H9 (cell line): ENCODE results near the gene MAPK11. TPM values are rescaled to one million over a fixed set of nuclear protein-coding genes. Genes with fewer than 3 reads are reported as not detected.
A peak's percentile ranks its signal among the peaks of the same experiment; 100 is the strongest.

ENCODE experiments used
- DNase-seq: peaks from one replicate; pipeline ENCODE4 v3.0.0-alpha.2; 2017
- H2AFZ ChIP-seq: one replicate; pipeline ENCODE4 v1.6.1; 2013; ENCODE audit warnings: mild to moderate bottlenecking, low read length, control low read depth, moderate library complexity
- H2AK5ac ChIP-seq: 2 replicates; pipeline ENCODE4 v1.6.1; 2013; ENCODE audit warnings: low read length, control low read depth, mixed read lengths; ENCODE audit not compliant: insufficient read length
- H2BK120ac ChIP-seq: one replicate; pipeline ENCODE4 v1.6.1; 2013; ENCODE audit warnings: low read depth, mild to moderate bottlenecking, low read length, control low read depth, inconsistent platforms; ENCODE audit not compliant: poor library complexity, severe bottlenecking
- H2BK12ac ChIP-seq: 2 replicates; pipeline ENCODE4 v1.6.1; 2013; ENCODE audit warnings: low read length, control low read depth, mixed read lengths, low read depth; ENCODE audit not compliant: insufficient read length
- H2BK15ac ChIP-seq: 2 replicates; pipeline ENCODE4 v1.6.1; 2013; ENCODE audit warnings: low read depth, low read length, control low read depth
- H2BK20ac ChIP-seq: one replicate; pipeline ENCODE4 v1.6.1; 2013; ENCODE audit warnings: low read depth, mild to moderate bottlenecking, low read length, control low read depth, inconsistent platforms; ENCODE audit not compliant: poor library complexity, severe bottlenecking
- H2BK5ac ChIP-seq: 2 replicates; pipeline ENCODE4 v1.6.1; 2013; ENCODE audit warnings: low read length, control low read depth, mixed read lengths; ENCODE audit not compliant: insufficient read length
- H3K14ac ChIP-seq: 2 replicates; pipeline ENCODE4 v1.6.1; 2013; ENCODE audit warnings: low read length, control low read depth; ENCODE audit not compliant: insufficient read depth
- H3K18ac ChIP-seq: 2 replicates; pipeline ENCODE4 v1.6.1; 2013; ENCODE audit warnings: low read depth, mild to moderate bottlenecking, mixed read lengths, low read length, control low read depth; ENCODE audit not compliant: insufficient read length
- H3K23ac ChIP-seq: 2 replicates; pipeline ENCODE4 v1.6.1; 2013; ENCODE audit warnings: low read length, control low read depth, mixed read lengths, low read depth; ENCODE audit not compliant: insufficient read length
- H3K23me2 ChIP-seq: 2 replicates; pipeline ENCODE4 v1.6.1; 2013; ENCODE audit warnings: low read depth, mild to moderate bottlenecking, mixed read lengths, low read length, control low read depth; ENCODE audit not compliant: insufficient read length, poor library complexity, severe bottlenecking
- H3K27ac ChIP-seq: 2 replicates; pipeline ENCODE4 v1.5.1; 2013; ENCODE audit warnings: low read length, control low read depth, mixed read lengths, low read depth; ENCODE audit not compliant: insufficient read length
- H3K27me3 ChIP-seq: 2 replicates; pipeline ENCODE4 v1.6.1; 2013; ENCODE audit warnings: low read length, control low read depth, inconsistent platforms; ENCODE audit not compliant: insufficient read depth
- H3K4ac ChIP-seq: 2 replicates; pipeline ENCODE4 v1.6.1; 2013; ENCODE audit warnings: low read depth, mild to moderate bottlenecking, control low read depth, inconsistent platforms, low read length, moderate library complexity
- H3K4me1 ChIP-seq: 2 replicates; pipeline ENCODE4 v1.6.1; 2013; ENCODE audit warnings: low read length, control low read depth, inconsistent platforms; ENCODE audit not compliant: insufficient read depth
- H3K4me2 ChIP-seq: 2 replicates; pipeline ENCODE4 v1.6.1; 2013; ENCODE audit warnings: low read length, control low read depth, mixed read lengths; ENCODE audit not compliant: insufficient read length, insufficient read depth
- H3K56ac ChIP-seq: 2 replicates; pipeline ENCODE4 v1.6.1; 2013; ENCODE audit warnings: low read depth, mild to moderate bottlenecking, mixed read lengths, low read length, control low read depth; ENCODE audit not compliant: insufficient read length
- H3K79me1 ChIP-seq: 2 replicates; pipeline ENCODE4 v1.6.1; 2013; ENCODE audit warnings: low read depth, mild to moderate bottlenecking, moderate library complexity, low read length, control low read depth, inconsistent platforms; ENCODE audit not compliant: insufficient read depth, poor library complexity, severe bottlenecking
- H3K79me2 ChIP-seq: 2 replicates; pipeline ENCODE4 v1.6.1; 2013; ENCODE audit warnings: low read length, control low read depth, inconsistent platforms; ENCODE audit not compliant: insufficient read depth
- H3K9ac ChIP-seq: 2 replicates; pipeline ENCODE4 v1.6.1; 2013; ENCODE audit warnings: low read length, control low read depth, mixed read lengths; ENCODE audit not compliant: insufficient read length; ENCODE audit errors: extremely low read depth
- H3K9me3 ChIP-seq: one replicate; pipeline ENCODE4 v1.6.1; 2013; ENCODE audit warnings: low read depth, low read length, inconsistent platforms; ENCODE audit not compliant: control insufficient read depth
- H3T11ph ChIP-seq: one replicate; pipeline ENCODE4 v1.6.1; 2013; ENCODE audit warnings: mild to moderate bottlenecking, low read length, control low read depth, inconsistent platforms
- H4K20me1 ChIP-seq: one replicate; pipeline ENCODE4 v1.6.1; 2013; ENCODE audit not compliant: control insufficient read depth, insufficient read length, insufficient read depth
- H4K5ac ChIP-seq: 2 replicates; pipeline ENCODE4 v1.6.1; 2013; ENCODE audit warnings: low read depth, mild to moderate bottlenecking, mixed read lengths, low read length, control low read depth; ENCODE audit not compliant: insufficient read length
- H4K8ac ChIP-seq: replicated peaks from 2 replicates; pipeline ENCODE4 v1.6.1; 2013; ENCODE audit warnings: low read length, control low read depth, mixed read lengths, low read depth; ENCODE audit not compliant: insufficient read length
- H4K91ac ChIP-seq: 2 replicates; pipeline ENCODE4 v1.6.1; 2013; ENCODE audit warnings: low read depth, mild to moderate bottlenecking, moderate library complexity, mixed read lengths, low read length, control low read depth; ENCODE audit not compliant: insufficient read length
- H3K27ac Mint-ChIP-seq, 3 experiments: 2 replicates in 2 of 3; 3 replicates in 1 of 3; pipeline ENCODE4 v1.8.0; 2020 to 2021; ENCODE audit warnings: mixed read lengths in 3 of 3, mild to moderate bottlenecking in 1 of 3, moderate library complexity in 1 of 3
- H3K27me3 Mint-ChIP-seq: 2 replicates; pipeline ENCODE4 v1.8.0; 2021; ENCODE audit warnings: low read depth, mild to moderate bottlenecking, moderate library complexity, mixed read lengths
- H3K36me3 Mint-ChIP-seq, 3 experiments: 2 replicates in 2 of 3; 3 replicates in 1 of 3; pipeline ENCODE4 v1.8.0; 2020 to 2021; ENCODE audit warnings: low read depth in 3 of 3, mixed read lengths in 3 of 3; ENCODE audit not compliant: insufficient read depth in 1 of 3
- H3K4me1 Mint-ChIP-seq, 2 experiments: 2 replicates each; pipeline ENCODE4 v1.8.0; 2020; ENCODE audit warnings: mixed read lengths in 2 of 2
- H3K4me3 Mint-ChIP-seq, 2 experiments: 2 replicates in 1 of 2; 3 replicates in 1 of 2; pipeline ENCODE4 v1.8.0; 2020 to 2021; ENCODE audit warnings: mild to moderate bottlenecking in 2 of 2, mixed read lengths in 2 of 2, moderate library complexity in 1 of 2
- H3K9me3 Mint-ChIP-seq, 2 experiments: 2 replicates in 1 of 2; 3 replicates in 1 of 2; pipeline ENCODE4 v1.8.0; 2020; ENCODE audit warnings: mild to moderate bottlenecking in 2 of 2, mixed read lengths in 2 of 2, moderate library complexity in 1 of 2
- WGBS: extraction: QIAGEN DNeasy Blood & Tissue Kit; methylation state at CpG from one replicate; pipeline ENCODE4 v1.1.7; 2013; ENCODE audit warnings: missing lambda C conversion rate, low lambda C conversion rate, mixed read lengths; ENCODE audit not compliant: insufficient read length; ENCODE audit errors: extremely low coverage; 5-methylcytosine and 5-hydroxymethylcytosine counted together
- total RNA-seq: library from RNA; stranded (reverse); gene quantifications from 2 replicates; pipeline ENCODE4 v1.2.1, GENCODE V29; 2021
- TF ChIP-seq, protein P1 (sequence below): fragments of 200-600 bp; sonication (generic); conservative IDR thresholded peaks from 3 replicates; pipeline ENCODE4 v1.8.0; 2021; ENCODE audit warnings: antibody characterized with exemption, mild to moderate bottlenecking

MAPK11 gene
- total RNA-seq, 1 experiment from 2014 or later: 1.5 TPM

DNA sequence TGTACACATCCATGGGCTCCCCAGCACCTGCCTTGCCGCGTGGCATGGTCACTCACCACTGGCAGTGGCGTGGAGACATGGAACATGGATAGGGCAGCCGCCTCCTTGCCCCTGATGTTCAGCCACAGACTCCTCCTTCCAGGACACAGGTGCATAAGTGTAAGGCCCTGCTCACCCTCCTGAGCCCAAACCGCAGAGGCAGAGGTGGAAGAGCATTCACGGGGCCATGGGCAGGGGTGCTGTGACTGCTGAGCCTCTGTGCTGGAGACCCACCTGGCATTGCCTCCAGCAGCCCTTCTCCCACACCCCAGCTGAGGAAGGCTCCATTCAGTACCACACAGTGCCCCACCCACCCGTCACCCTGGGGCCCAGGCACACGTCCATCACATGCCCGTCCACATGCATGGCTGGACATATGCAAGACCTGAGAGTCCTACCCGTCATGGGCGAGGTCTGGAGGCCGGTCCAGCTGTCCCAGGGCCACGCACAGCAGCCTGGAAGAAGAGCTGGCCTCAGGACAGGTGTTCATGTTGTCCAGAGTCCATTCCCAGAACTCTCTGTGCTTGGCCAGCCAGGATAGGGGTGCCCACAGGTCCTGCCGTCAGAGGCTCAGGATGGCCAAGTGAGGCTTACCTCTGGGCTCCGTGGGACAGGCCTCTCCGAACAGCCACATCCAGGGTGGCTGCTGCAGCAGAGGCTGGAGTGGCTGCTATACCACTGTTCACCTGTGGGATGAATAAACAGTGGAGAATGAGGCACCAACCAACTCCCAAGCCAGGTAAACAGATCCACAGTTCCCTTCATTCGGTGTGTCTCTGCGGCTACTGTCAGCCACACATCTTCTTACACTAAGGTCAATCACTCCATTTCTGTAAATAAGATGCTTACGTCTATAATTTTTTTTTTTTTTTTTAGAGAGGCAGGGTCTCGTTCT, 23.7 kb downstream of the MAPK11 start:
- TF ChIP-seq, protein P1, sequence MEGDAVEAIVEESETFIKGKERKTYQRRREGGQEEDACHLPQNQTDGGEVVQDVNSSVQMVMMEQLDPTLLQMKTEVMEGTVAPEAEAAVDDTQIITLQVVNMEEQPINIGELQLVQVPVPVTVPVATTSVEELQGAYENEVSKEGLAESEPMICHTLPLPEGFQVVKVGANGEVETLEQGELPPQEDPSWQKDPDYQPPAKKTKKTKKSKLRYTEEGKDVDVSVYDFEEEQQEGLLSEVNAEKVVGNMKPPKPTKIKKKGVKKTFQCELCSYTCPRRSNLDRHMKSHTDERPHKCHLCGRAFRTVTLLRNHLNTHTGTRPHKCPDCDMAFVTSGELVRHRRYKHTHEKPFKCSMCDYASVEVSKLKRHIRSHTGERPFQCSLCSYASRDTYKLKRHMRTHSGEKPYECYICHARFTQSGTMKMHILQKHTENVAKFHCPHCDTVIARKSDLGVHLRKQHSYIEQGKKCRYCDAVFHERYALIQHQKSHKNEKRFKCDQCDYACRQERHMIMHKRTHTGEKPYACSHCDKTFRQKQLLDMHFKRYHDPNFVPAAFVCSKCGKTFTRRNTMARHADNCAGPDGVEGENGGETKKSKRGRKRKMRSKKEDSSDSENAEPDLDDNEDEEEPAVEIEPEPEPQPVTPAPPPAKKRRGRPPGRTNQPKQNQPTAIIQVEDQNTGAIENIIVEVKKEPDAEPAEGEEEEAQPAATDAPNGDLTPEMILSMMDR: no peak; the same call in 2 of the 3 replicates
- no peaks in the 10 kb centered on the region for H3K9me3 Mint-ChIP-seq
- H3K27me3 ChIP-seq: no peaks in the 10 kb centered on the region
- H2BK12ac ChIP-seq: no peak overlapping the region
- H4K8ac ChIP-seq: no peak overlapping the region
- H3K4me1 Mint-ChIP-seq: peaks cover 22 to 37% of the 10 kb centered on the region in 2 experiments
- H2BK120ac ChIP-seq: no peak overlapping the region
- H3K36me3 Mint-ChIP-seq: peaks cover 0 to 16% (median 5%) of the 10 kb centered on the region in 3 experiments; a peak in 3 of 7 replicates
- H2BK20ac ChIP-seq: no peak overlapping the region
- H3K4ac ChIP-seq: no peak overlapping the region
- H3K9me3 ChIP-seq: no peaks in the 10 kb centered on the region
- H3K9ac ChIP-seq: no peak overlapping the region
- H3K23ac ChIP-seq: no peak overlapping the region
- 0 out of 2 replicates have a peak overlapping the region, but pooled peaks have one; percentile 7 for H2BK15ac ChIP-seq
- peaks cover 31% of the 10 kb centered on the region for H3K23me2 ChIP-seq
- no peaks in the 10 kb centered on the region for H3K4me1 ChIP-seq
- H3K27me3 Mint-ChIP-seq: no peaks in the 10 kb centered on the region; the same call in 1 of the 2 replicates
- peak overlapping the region in 1 of 3 experiments; percentile 86; a peak in 1 of 7 replicates for H3K27ac Mint-ChIP-seq
- peak overlapping the region; percentile 96 to 98 for H3K4me3 Mint-ChIP-seq
- H3K27ac ChIP-seq: no peak overlapping the region
- H4K91ac ChIP-seq: no peak overlapping the region
- H2BK5ac ChIP-seq: no peak overlapping the region
- no CpG with 5 or more reads among the region's 20 CpGs for WGBS
- no peak overlapping the region for H2AFZ ChIP-seq
- no peak overlapping the region for H3K18ac ChIP-seq
- H3K4me2 ChIP-seq: no peak overlapping the region
- H3K79me1 ChIP-seq: no peaks in the 10 kb centered on the region
- no peak overlapping the region for H3T11ph ChIP-seq
- H4K5ac ChIP-seq: no peak overlapping the region
- no peaks in the 10 kb centered on the region for H4K20me1 ChIP-seq
- no peak for DNase-seq
- H3K79me2 ChIP-seq: peaks cover 6% of the 10 kb centered on the region; the same call in 1 of the 2 replicates
- no peak overlapping the region for H2AK5ac ChIP-seq
- no peak overlapping the region for H3K14ac ChIP-seq
- no peak overlapping the region for H3K56ac ChIP-seq
